ENCODE data around the gene TMEM50B. TPM values are rescaled to one million over a fixed set of nuclear protein-coding genes. Genes with fewer than 3 reads are reported as not detected.
A peak's percentile ranks its signal among the peaks of the same experiment; 100 is the strongest.

TMEM50B gene
- total RNA-seq, 4 donors from 2014 or later, result 36.4 to 48.7 (median 38.2) TPM

- 89 to 91% methylated on average over 5 of the region's 5 CpGs for WGBS, 2 donors
- TF ChIP-seq CTCF (IDR thresholded peaks at IDR 0.05) (no peak), POLR2A (IDR thresholded peaks at IDR 0.05) (no peak)
- intact Hi-C loops (cut with DNase I; ENCODE audit: low total_unique reads), result no loop called here
- DNase-seq (ENCODE audit: low spot score in 2 of 2), result no peak
- H3K4me3 ChIP-seq (ENCODE audit: low read depth, poor library complexity, severe bottlenecking), result no peak overlapping the region
Observed at GRCh38 chr21:33487996-33488395, 8.2 kb upstream of the TMEM50B start.

- 85 to 87% methylated on average over 7 to 9 of the region's 9 CpGs for WGBS, 2 donors
- no peak overlapping the region for H3K4me3 ChIP-seq (ENCODE audit: low read depth, poor library complexity, severe bottlenecking)
- intact Hi-C loops (cut with DNase I; ENCODE audit: low total_unique reads), result no loop called here
- DNase-seq (ENCODE audit: low spot score in 2 of 2), result no peak
- TF ChIP-seq CTCF (IDR thresholded peaks at IDR 0.05), result no peak
- TF ChIP-seq POLR2A (IDR thresholded peaks at IDR 0.05), result no peak
Observed at GRCh38 chr21:33481314-33481943, 1.7 kb upstream of the TMEM50B start.

GRCh38 chr21:33480481-33481103, 818 bp upstream of the TMEM50B start:
- 22 to 29% methylated on average over 17 of the region's 17 CpGs for WGBS, 2 donors
- TF ChIP-seq POLR2A (IDR thresholded peaks at IDR 0.05), result no peak
- TF ChIP-seq CTCF (IDR thresholded peaks at IDR 0.05), result no peak
- intact Hi-C loops (cut with DNase I; ENCODE audit: low total_unique reads), result no loop called here
- DNase-seq (ENCODE audit: low spot score in 2 of 2), result no peak
- peak overlapping the region; percentile 41 for H3K4me3 ChIP-seq (ENCODE audit: low read depth, poor library complexity, severe bottlenecking)

- peak overlapping the region; percentile 96 for H3K4me3 ChIP-seq (ENCODE audit: low read depth, poor library complexity, severe bottlenecking)
- TF ChIP-seq CTCF (IDR thresholded peaks at IDR 0.05), result no peak
- TF ChIP-seq POLR2A (IDR thresholded peaks at IDR 0.05), result no peak
- 1% methylated on average over 59 to 66 of the region's 68 CpGs for WGBS, 2 donors
- DNase-seq (ENCODE audit: low spot score in 2 of 2), result peak in 1 of 2 donors; percentile 85
- intact Hi-C loops (cut with DNase I; ENCODE audit: low total_unique reads), result no loop called here
Observed at GRCh38 chr21:33478935-33479678, 667 bp downstream of the TMEM50B start.

GRCh38 chr21:33478182-33478581, 1.6 kb downstream of the TMEM50B start:
- whole genome bisulfite sequencing, 2 donors, result 59 to 64% methylated on average over 9 of the region's 9 CpGs
- no peak overlapping the region for H3K4me3 ChIP-seq (ENCODE audit: low read depth, poor library complexity, severe bottlenecking)
- no peak for DNase-seq (ENCODE audit: low spot score in 2 of 2)
- intact Hi-C loops (cut with DNase I; ENCODE audit: low total_unique reads), result no loop called here
- no peak for TF ChIP-seq CTCF (IDR thresholded peaks at IDR 0.05)
- no peak for TF ChIP-seq POLR2A (IDR thresholded peaks at IDR 0.05)
